Measurements from ENCODE around the gene NCAPG2.
A peak's percentile ranks its signal among the peaks of the same experiment; 100 is the strongest.

NCAPG2 gene

GRCh38 chr7:158704524-158705233 lies at the start of gene NCAPG2:
TSS of gene NCAPG2 (minus strand) at chr7:158704804. CDS start at chr7:158701899, 2,905 bp downstream.
- DNase-seq: peak; percentile 100

GRCh38 chr7:158753900-158754299 lies 49.3 kb upstream of the NCAPG2 start:
- no peak for DNase-seq

GRCh38 chr7:158751751-158752150 lies 47.1 kb upstream of the NCAPG2 start:
- no peak for DNase-seq

GRCh38 chr7:158751199-158751598 lies 46.6 kb upstream of the NCAPG2 start:
- DNase-seq: no peak

GRCh38 chr7:158750702-158751101 lies 46.1 kb upstream of the NCAPG2 start:
- DNase-seq: no peak

GRCh38 chr7:158749396-158749795 lies 44.8 kb upstream of the NCAPG2 start:
- DNase-seq: no peak

- no peak for DNase-seq
Observed at GRCh38 chr7:158748335-158748734, 43.7 kb upstream of the NCAPG2 start.

GRCh38 chr7:158747408-158747807 lies 42.8 kb upstream of the NCAPG2 start:
- no peak for DNase-seq

- no peak for DNase-seq
Observed at GRCh38 chr7:158746957-158747356, 42.4 kb upstream of the NCAPG2 start.

- no peak for DNase-seq
Observed at GRCh38 chr7:158745057-158745715, 40.6 kb upstream of the NCAPG2 start.

GRCh38 chr7:158744070-158744469 lies 39.5 kb upstream of the NCAPG2 start:
- DNase-seq: no peak

GRCh38 chr7:158743219-158743618 lies 38.6 kb upstream of the NCAPG2 start:
- DNase-seq: no peak

- DNase-seq: no peak
Observed at GRCh38 chr7:158742065-158742821, 37.6 kb upstream of the NCAPG2 start.

- DNase-seq: no peak
Observed at GRCh38 chr7:158741294-158741666, 36.7 kb upstream of the NCAPG2 start.

GRCh38 chr7:158740657-158741293 lies 36.2 kb upstream of the NCAPG2 start:
- no peak for DNase-seq

- peak; percentile 38 for DNase-seq
Observed at GRCh38 chr7:158740013-158740656, 35.5 kb upstream of the NCAPG2 start.

- DNase-seq: no peak
Observed at GRCh38 chr7:158738841-158739240, 34.2 kb upstream of the NCAPG2 start.

- no peak for DNase-seq
Observed at GRCh38 chr7:158737064-158737695, 32.6 kb upstream of the NCAPG2 start.

- DNase-seq: no peak
Observed at GRCh38 chr7:158735935-158736334, 31.3 kb upstream of the NCAPG2 start.

GRCh38 chr7:158734861-158735260 lies 30.3 kb upstream of the NCAPG2 start:
- DNase-seq: peak; percentile 83

- DNase-seq: no peak
Observed at GRCh38 chr7:158733775-158734494, 29.3 kb upstream of the NCAPG2 start.

GRCh38 chr7:158733220-158733519 lies 28.6 kb upstream of the NCAPG2 start:
- no peak for DNase-seq
